Measurements from ENCODE around the gene WWOX.

DNA sequence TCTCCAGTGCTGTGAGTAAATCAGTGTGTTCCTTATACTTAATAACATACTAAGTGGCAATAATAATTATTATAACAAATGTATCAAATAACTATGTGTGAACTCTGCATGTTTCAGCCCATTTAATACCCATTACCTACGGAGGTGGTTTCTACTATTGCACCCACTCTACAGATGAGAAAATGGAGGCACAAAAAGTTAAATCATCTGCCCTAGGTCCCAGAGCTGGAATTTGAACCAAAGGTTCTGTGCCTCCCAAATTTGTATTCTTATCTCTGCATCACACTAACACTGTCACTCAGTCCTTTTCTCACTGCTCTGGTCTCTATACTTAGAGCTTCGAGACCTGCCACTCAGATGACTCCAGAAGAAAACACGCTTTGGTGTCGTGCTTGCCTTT lies 1084.1 kb downstream of the WWOX start:
- TF ChIP-seq ZNF274 (IDR thresholded peaks at IDR 0.05; ENCODE audit: low read depth, low read length) = no peak
- TF ChIP-seq YY1 (IDR thresholded peaks at IDR 0.05; ENCODE audit: insufficient read depth, insufficient read length) = no peak
- TF ChIP-seq SUZ12 (IDR thresholded peaks at IDR 0.05; ENCODE audit: extremely low read depth, insufficient read depth, insufficient read length) = no peak

Measured in NT2/D1 (cell line).